Neuronal stem cell (in vitro differentiated cells): ENCODE results near the gene CD8B2.
"Not testable (repeated sequence)": the region's sequence is repeated elsewhere in the genome, so short reads cannot be mapped to it uniquely, and the experiment has no call there.

Source experiments
- DNase-seq: peaks from one replicate; pipeline ENCODE4 v3.0.0-alpha.2; 2013; ENCODE audit warnings: low spot score
- H2AFZ ChIP-seq: one replicate; pipeline ENCODE4 v1.6.1; 2013; ENCODE audit warnings: mild to moderate bottlenecking, low read length, inconsistent platforms
- H2AK5ac ChIP-seq: 2 replicates; pipeline ENCODE4 v1.6.1; 2013; ENCODE audit warnings: low read depth, mild to moderate bottlenecking, inconsistent platforms, low read length, moderate library complexity, mixed read lengths
- H2BK120ac ChIP-seq: 2 replicates; pipeline ENCODE4 v1.6.1; 2013; ENCODE audit warnings: low read depth, mild to moderate bottlenecking, inconsistent platforms, low read length, moderate library complexity, mixed read lengths
- H2BK12ac ChIP-seq: one replicate; pipeline ENCODE4 v1.6.1; 2013; ENCODE audit warnings: low read length, inconsistent platforms
- H2BK15ac ChIP-seq: 2 replicates; pipeline ENCODE4 v1.6.1; 2013; ENCODE audit warnings: mild to moderate bottlenecking, low read length, inconsistent platforms, mixed read lengths
- H2BK5ac ChIP-seq: one replicate; pipeline ENCODE4 v1.6.1; 2013; ENCODE audit warnings: inconsistent platforms, mild to moderate bottlenecking, low read length, moderate library complexity
- H3K14ac ChIP-seq: one replicate; pipeline ENCODE4 v1.6.1; 2013; ENCODE audit warnings: low read length, inconsistent platforms
- H3K18ac ChIP-seq: 2 replicates; pipeline ENCODE4 v1.6.1; 2013; ENCODE audit warnings: low read length, inconsistent platforms
- H3K23ac ChIP-seq: 2 replicates; pipeline ENCODE4 v1.6.1; 2013; ENCODE audit warnings: low read depth, mild to moderate bottlenecking, mixed read lengths, low read length, inconsistent platforms; ENCODE audit not compliant: poor library complexity
- H3K27ac ChIP-seq: replicated peaks from 3 replicates; pipeline ENCODE4 v1.5.1; 2013; ENCODE audit warnings: low read length, inconsistent platforms
- H3K27me3 ChIP-seq, 3 experiments: 2 replicates each; pipeline ENCODE4 v1.6.1; 2013; ENCODE audit warnings: low read length in 3 of 3, mild to moderate bottlenecking in 2 of 3, inconsistent platforms in 1 of 3, low read depth in 1 of 3, mixed read lengths in 1 of 3, moderate library complexity in 1 of 3; ENCODE audit not compliant: control insufficient read depth in 3 of 3, insufficient read depth in 3 of 3
- H3K36me3 ChIP-seq, 2 donors: replicated peaks in 1 of 2; 2 replicates each; pipeline ENCODE4 v1.6.1; 2013; ENCODE audit warnings: low read length in 2 of 2; ENCODE audit not compliant: control insufficient read depth in 2 of 2, insufficient read depth in 2 of 2
- H3K4ac ChIP-seq: 2 replicates; pipeline ENCODE4 v1.6.1; 2013; ENCODE audit warnings: inconsistent platforms, mild to moderate bottlenecking, low read length, moderate library complexity
- H3K4me1 ChIP-seq, 2 donors: 1 replicate in 1 of 2; 2 replicates in 1 of 2; pipeline ENCODE4 v1.6.1; 2013; ENCODE audit warnings: low read length in 2 of 2, low read depth in 1 of 2; ENCODE audit not compliant: control insufficient read depth in 2 of 2, insufficient read depth in 1 of 2
- H3K4me2 ChIP-seq: one replicate; pipeline ENCODE4 v1.6.1; 2013; ENCODE audit warnings: mild to moderate bottlenecking, low read length, inconsistent platforms; ENCODE audit not compliant: insufficient read depth, poor library complexity, severe bottlenecking
- H3K4me3 ChIP-seq, 2 donors: 2 replicates each; pipeline ENCODE4 v1.5.1; 2013; ENCODE audit warnings: low read length in 2 of 2, mild to moderate bottlenecking in 2 of 2, inconsistent platforms in 1 of 2, moderate library complexity in 1 of 2
- H3K79me1 ChIP-seq: one replicate; pipeline ENCODE4 v1.6.1; 2013; ENCODE audit warnings: low read depth, mild to moderate bottlenecking, inconsistent platforms, low read length, moderate library complexity
- H3K9ac ChIP-seq: one replicate; pipeline ENCODE4 v1.6.1; 2013; ENCODE audit warnings: mild to moderate bottlenecking, low read depth, low read length, inconsistent platforms; ENCODE audit not compliant: poor library complexity
- H3K9me3 ChIP-seq, 2 donors: replicated peaks in 1 of 2; 2 replicates each; pipeline versions ENCODE3 to v1.6.1; 2013; ENCODE audit warnings: low read length in 2 of 2, mild to moderate bottlenecking in 2 of 2, inconsistent platforms in 1 of 2, low read depth in 1 of 2, mixed read lengths in 1 of 2, moderate library complexity in 1 of 2; ENCODE audit not compliant: control insufficient read depth in 2 of 2, insufficient read depth in 1 of 2
- H4K8ac ChIP-seq: one replicate; pipeline ENCODE4 v1.6.1; 2013; ENCODE audit warnings: low read depth, mild to moderate bottlenecking, inconsistent platforms, low read length, moderate library complexity
- H4K91ac ChIP-seq: one replicate; pipeline ENCODE4 v1.6.1; 2013; ENCODE audit warnings: low read length, low read depth, mild to moderate bottlenecking, inconsistent platforms; ENCODE audit not compliant: poor library complexity
- WGBS, 2 donors: extraction: QIAGEN DNeasy Blood & Tissue Kit; methylation state at CpG; one replicate each; pipeline ENCODE4 v1.1.7; 2013; ENCODE audit warnings: missing lambda C conversion rate in 2 of 2, mixed read lengths in 1 of 2; ENCODE audit not compliant: insufficient read length in 2 of 2, insufficient replicate concordance in 1 of 2; ENCODE audit errors: extremely low coverage in 2 of 2; 5-methylcytosine and 5-hydroxymethylcytosine counted together

The CD8B2 gene

GRCh38 chr2:106470658-106471057 lies 16.5 kb upstream of the CD8B2 start:
- H3K4me2 ChIP-seq, H3K23ac ChIP-seq, H3K4me3 ChIP-seq, H3K4me1 ChIP-seq, H4K8ac ChIP-seq, H3K4ac ChIP-seq, H3K9me3 ChIP-seq, H2AFZ ChIP-seq, H2BK120ac ChIP-seq, H2BK15ac ChIP-seq, H4K91ac ChIP-seq, H3K27me3 ChIP-seq, H2BK5ac ChIP-seq, H2AK5ac ChIP-seq, H2BK12ac ChIP-seq, H3K9ac ChIP-seq, H3K27ac ChIP-seq, H3K18ac ChIP-seq, H3K14ac ChIP-seq, H3K79me1 ChIP-seq, DNase-seq, H3K36me3 ChIP-seq: not testable (repeated sequence)
- no CpG with 5 or more reads among the region's 4 CpGs for WGBS, 2 donors

GRCh38 chr2:106477647-106478046 lies 9.5 kb upstream of the CD8B2 start:
- H3K4me3 ChIP-seq, H2BK15ac ChIP-seq, H3K9me3 ChIP-seq, H3K4me2 ChIP-seq, H3K23ac ChIP-seq, H3K79me1 ChIP-seq, H3K4ac ChIP-seq, H3K36me3 ChIP-seq, H3K9ac ChIP-seq, H2BK12ac ChIP-seq, H2AFZ ChIP-seq, H2BK120ac ChIP-seq, H3K4me1 ChIP-seq, H3K18ac ChIP-seq, H3K27me3 ChIP-seq, H4K8ac ChIP-seq, DNase-seq, H2BK5ac ChIP-seq, H3K14ac ChIP-seq, H4K91ac ChIP-seq, H3K27ac ChIP-seq, H2AK5ac ChIP-seq: not testable (repeated sequence)
- no CpG with 5 or more reads among the region's 4 CpGs for WGBS, 2 donors

GRCh38 chr2:106479563-106479962 lies 7.6 kb upstream of the CD8B2 start:
- DNase-seq, H2BK5ac ChIP-seq, H2BK15ac ChIP-seq, H3K14ac ChIP-seq, H3K9me3 ChIP-seq, H4K8ac ChIP-seq, H2BK120ac ChIP-seq, H3K4me1 ChIP-seq, H3K4ac ChIP-seq, H2AFZ ChIP-seq, H3K27ac ChIP-seq, H3K9ac ChIP-seq, H3K79me1 ChIP-seq, H2BK12ac ChIP-seq, H4K91ac ChIP-seq, H3K4me3 ChIP-seq, H3K27me3 ChIP-seq, H3K4me2 ChIP-seq, H2AK5ac ChIP-seq, H3K18ac ChIP-seq, H3K36me3 ChIP-seq, H3K23ac ChIP-seq: not testable (repeated sequence)
- WGBS, 2 donors = no CpG with 5 or more reads among the region's 1 CpG

GRCh38 chr2:106487386-106488191 lies 425 bp downstream of the CD8B2 start:
- not testable (repeated sequence) for H3K4me3 ChIP-seq, DNase-seq, H3K9ac ChIP-seq

More at GRCh38 chr2:106487386-106488191, 425 bp downstream of the CD8B2 start:
- no CpG with 5 or more reads among the region's 44 CpGs for WGBS, 2 donors
- H2AFZ ChIP-seq, H3K79me1 ChIP-seq, H3K18ac ChIP-seq, H3K14ac ChIP-seq, H3K36me3 ChIP-seq, H2BK15ac ChIP-seq, H2BK5ac ChIP-seq, H2AK5ac ChIP-seq, H3K4me1 ChIP-seq, H3K23ac ChIP-seq, H2BK12ac ChIP-seq, H3K9me3 ChIP-seq, H3K27ac ChIP-seq, H2BK120ac ChIP-seq, H3K4ac ChIP-seq, H4K91ac ChIP-seq, H4K8ac ChIP-seq: not testable (repeated sequence)
- peaks cover 0 to 20% (median 4%) of the 10 kb centered on the region in 3 experiments for H3K27me3 ChIP-seq
- H3K4me2 ChIP-seq = peak overlapping the region; percentile 40
